Left renal cortex interstitium (tissue), 4 donors: ENCODE data around the gene ZNF667. TPM values are rescaled to one million over a fixed set of nuclear protein-coding genes. Genes with fewer than 3 reads are reported as not detected.

Experiments used
- DNase-seq, 4 donors: peaks; one replicate each; pipeline ENCODE4 v3.0.0-alpha.2; 2013; ENCODE audit warnings: low read depth in 4 of 4, low spot score in 2 of 4, missing footprints in 1 of 4
- polyA plus RNA-seq, 4 donors: library from polyadenylated mRNA; unstranded; fragments of 120-200 nt; gene quantifications; one replicate each; pipeline ENCODE4 v1.2.1, GENCODE V29; 2013; ENCODE audit not compliant: insufficient read length in 4 of 4

ZNF667 gene
- polyA plus RNA-seq, 4 donors: 12.6 to 24.8 (median 19.9) TPM

DNA sequence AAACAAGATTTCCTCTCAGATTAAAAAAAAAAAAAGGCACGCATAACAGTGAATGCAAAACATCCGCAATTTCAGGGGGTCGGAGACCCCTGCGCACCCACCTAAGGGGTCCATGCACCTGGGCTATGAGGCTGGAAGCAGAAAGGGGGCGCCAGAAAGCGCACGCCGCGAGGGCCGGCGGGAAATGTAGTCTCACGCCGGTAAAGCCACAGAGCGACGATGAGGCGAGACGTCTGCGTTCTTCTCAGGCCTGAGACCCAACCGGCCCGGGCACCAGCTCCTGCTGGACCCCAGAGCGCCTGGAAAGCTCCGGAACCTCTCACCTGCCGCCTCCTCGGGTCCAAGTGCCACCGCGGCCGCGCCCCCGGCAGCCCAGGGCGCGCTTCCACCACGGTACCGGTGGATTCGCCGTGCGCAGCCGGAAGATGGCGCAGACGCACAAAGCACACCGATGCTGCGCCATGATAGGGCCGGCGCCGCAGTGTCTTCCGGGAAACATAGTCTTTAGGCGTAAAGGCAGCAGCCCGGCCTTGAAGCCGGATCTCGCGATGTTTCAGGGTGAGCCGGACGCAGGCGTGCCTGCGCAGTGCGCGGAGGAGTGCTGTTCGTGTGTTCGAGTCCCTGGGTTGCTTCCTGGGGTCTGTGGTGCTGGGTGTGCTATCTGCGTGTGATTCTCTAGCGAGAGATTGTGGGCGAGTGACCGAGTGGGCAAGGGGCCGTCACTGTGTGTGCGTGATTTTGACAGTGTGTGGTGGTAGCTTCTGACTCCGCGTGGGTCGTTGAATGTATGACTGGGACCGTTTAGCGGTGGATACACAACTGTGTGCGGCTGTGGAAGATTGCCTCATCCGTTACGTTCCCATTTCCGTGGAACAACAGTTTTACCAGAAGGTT lies 83.8 kb downstream of the ZNF667 start, which contains the start of gene ZNF582:
Gene ZNF582 (minus strand): TSS at position 416 of the 894 bp plus-strand sequence. CDS start 1,782 bp downstream, outside the sequence.
- peak; percentile 86 to 95 (median 91) for DNase-seq

Other genes with a start within 250 kb of the ZNF667 start
- gene EDDM13, start 204.6 kb downstream of the ZNF667 start, polyA plus RNA-seq: 1 to 10 TPM in 3 of 4 donors, under 1 TPM in 1; 0.92 to 5.4 (median 3.4) TPM
- gene ZSCAN5A, start 162.5 kb downstream of the ZNF667 start, polyA plus RNA-seq: 10 to 100 TPM; 10.7 to 20.0 (median 16.4) TPM
- gene ZNF582, start 83.8 kb downstream of the ZNF667 start, polyA plus RNA-seq: 10 to 100 TPM; 10.6 to 12.1 (median 11.6) TPM
- 10 to 100 TPM in 1 of 4 donors, 1 to 10 TPM in 3; 8.6 to 11.9 (median 9.6) TPM for gene ZNF583, start 73.0 kb downstream of the ZNF667 start, polyA plus RNA-seq
- gene ZNF471, start 30.5 kb upstream of the ZNF667 start, polyA plus RNA-seq: 10 to 100 TPM; 11.8 to 36.1 (median 22.6) TPM
- gene ZFP28, start 61.6 kb upstream of the ZNF667 start, polyA plus RNA-seq: 10 to 100 TPM; 11.1 to 19.2 (median 12.8) TPM
- gene ZNF470, start 90.1 kb upstream of the ZNF667 start, polyA plus RNA-seq: 10 to 100 TPM in 2 of 4 donors, 1 to 10 TPM in 2; 7.3 to 10.6 (median 9.5) TPM
- 10 to 100 TPM in 2 of 4 donors, 1 to 10 TPM in 2; 8.1 to 11.3 (median 9.5) TPM for gene ZNF71, start 118.0 kb upstream of the ZNF667 start, polyA plus RNA-seq
- gene SMIM17, start 165.8 kb upstream of the ZNF667 start, polyA plus RNA-seq: 1 to 10 TPM; 1.1 to 2.3 (median 1.8) TPM
- gene ZNF835, start 194.4 kb upstream of the ZNF667 start, polyA plus RNA-seq: 1 to 10 TPM; 4.4 to 7.3 (median 4.7) TPM